ENCODE results near the gene DCAF10.
"Not testable (repeated sequence)": the region's sequence is repeated elsewhere in the genome, so short reads cannot be mapped to it uniquely, and the experiment has no call there.

DCAF10 gene

DNA sequence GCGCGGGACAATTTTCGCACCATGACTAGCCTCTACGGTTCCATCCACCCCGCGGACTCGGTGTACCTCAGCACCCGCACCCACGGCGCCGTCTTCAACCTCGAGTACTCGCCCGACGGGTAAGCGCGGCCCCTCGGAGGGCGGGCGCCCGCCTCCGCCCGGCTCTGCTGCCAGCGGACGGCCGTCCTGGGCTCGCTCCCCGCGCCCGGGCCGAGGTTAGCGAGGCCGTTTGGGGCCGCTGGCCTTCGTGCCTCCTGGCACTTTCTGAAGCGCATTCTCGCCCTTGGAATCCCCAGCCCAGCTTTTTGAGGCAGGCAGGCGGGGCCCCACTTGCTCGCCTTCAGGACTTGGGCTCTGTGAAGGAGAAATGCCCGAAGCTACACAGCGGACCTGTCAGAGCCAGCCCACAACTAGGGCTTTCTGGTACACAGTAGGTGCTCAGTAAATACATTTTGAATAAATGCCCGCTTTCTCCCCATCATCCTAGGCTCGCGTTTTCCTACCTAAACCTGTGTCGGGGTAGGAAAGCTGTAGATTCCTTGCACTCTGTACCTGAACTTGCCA, 772 bp downstream of the DCAF10 start:
- TF ChIP-seq, protein P1, sequence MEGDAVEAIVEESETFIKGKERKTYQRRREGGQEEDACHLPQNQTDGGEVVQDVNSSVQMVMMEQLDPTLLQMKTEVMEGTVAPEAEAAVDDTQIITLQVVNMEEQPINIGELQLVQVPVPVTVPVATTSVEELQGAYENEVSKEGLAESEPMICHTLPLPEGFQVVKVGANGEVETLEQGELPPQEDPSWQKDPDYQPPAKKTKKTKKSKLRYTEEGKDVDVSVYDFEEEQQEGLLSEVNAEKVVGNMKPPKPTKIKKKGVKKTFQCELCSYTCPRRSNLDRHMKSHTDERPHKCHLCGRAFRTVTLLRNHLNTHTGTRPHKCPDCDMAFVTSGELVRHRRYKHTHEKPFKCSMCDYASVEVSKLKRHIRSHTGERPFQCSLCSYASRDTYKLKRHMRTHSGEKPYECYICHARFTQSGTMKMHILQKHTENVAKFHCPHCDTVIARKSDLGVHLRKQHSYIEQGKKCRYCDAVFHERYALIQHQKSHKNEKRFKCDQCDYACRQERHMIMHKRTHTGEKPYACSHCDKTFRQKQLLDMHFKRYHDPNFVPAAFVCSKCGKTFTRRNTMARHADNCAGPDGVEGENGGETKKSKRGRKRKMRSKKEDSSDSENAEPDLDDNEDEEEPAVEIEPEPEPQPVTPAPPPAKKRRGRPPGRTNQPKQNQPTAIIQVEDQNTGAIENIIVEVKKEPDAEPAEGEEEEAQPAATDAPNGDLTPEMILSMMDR (IDR thresholded peaks at IDR 0.05) = no peak
- Histone ChIP-seq H3K27me3 (no peaks in the 10 kb centered on the region), H3K9me3 (no peaks in the 10 kb centered on the region), H3K4me3 (ENCODE audit: low read depth in 1 of 2, low read length in 1 of 2) (peak overlapping the region; percentile 82 to 99), H3K4me1 (ENCODE audit: control insufficient read depth in 1 of 2, insufficient read depth in 1 of 2, low read depth in 1 of 2, low read length in 1 of 2) (peaks cover 63 to 67% of the 10 kb centered on the region in 2 experiments), H3K36me3 (no peaks in the 10 kb centered on the region), H3K27ac (peak overlapping the region; percentile 97)

GRCh38 chr9:37801959-37802711, 1.5 kb downstream of the DCAF10 start:
- H3K27me3 ChIP-seq = no peaks in the 10 kb centered on the region
- peak overlapping the region; percentile 97 for H3K27ac ChIP-seq
- peak overlapping the region; percentile 82 to 99 for H3K4me3 ChIP-seq (ENCODE audit: low read depth in 1 of 2, low read length in 1 of 2)
- TF ChIP-seq, protein P1 (IDR thresholded peaks at IDR 0.05) = no peak
- peaks cover 56 to 59% of the 10 kb centered on the region in 2 experiments for H3K4me1 ChIP-seq (ENCODE audit: control insufficient read depth in 1 of 2, insufficient read depth in 1 of 2, low read depth in 1 of 2, low read length in 1 of 2)
- no peaks in the 10 kb centered on the region for H3K9me3 ChIP-seq
- no peaks in the 10 kb centered on the region for H3K36me3 ChIP-seq

- H3K36me3 ChIP-seq = no peaks in the 10 kb centered on the region
- H3K9me3 ChIP-seq = no peaks in the 10 kb centered on the region
- peaks cover 25% of the 10 kb centered on the region in 2 experiments for H3K4me1 ChIP-seq (ENCODE audit: control insufficient read depth in 1 of 2, insufficient read depth in 1 of 2, low read depth in 1 of 2, low read length in 1 of 2)
- H3K27me3 ChIP-seq = no peaks in the 10 kb centered on the region
- peak overlapping the region; percentile 19 for H3K27ac ChIP-seq
- H3K4me3 ChIP-seq (ENCODE audit: low read depth in 1 of 2, low read length in 1 of 2) = no peak overlapping the region
- TF ChIP-seq, protein P1 (IDR thresholded peaks at IDR 0.05) = no peak
These were observed 5.7 kb downstream of the DCAF10 start for GRCh38 chr9:37806271-37806670.

DNA sequence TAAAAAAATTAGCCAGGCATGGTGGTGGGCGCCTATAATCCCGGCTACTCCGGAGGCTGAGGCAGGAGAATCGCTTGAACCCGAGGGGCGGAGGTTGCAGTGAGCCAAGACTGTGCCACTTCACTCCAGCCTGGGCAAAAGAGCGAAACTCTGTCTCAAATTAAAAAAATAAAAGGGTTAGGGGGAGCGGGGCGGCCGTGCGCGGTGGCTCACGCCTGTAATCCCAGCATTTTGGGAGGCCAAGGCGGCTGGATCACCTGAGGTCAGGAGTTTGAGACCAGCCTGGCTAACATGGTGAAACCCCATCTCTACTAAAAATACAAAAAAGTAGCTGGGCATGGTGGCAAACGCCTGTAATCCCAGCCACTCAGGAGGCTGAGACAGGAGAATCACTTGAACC, 9.1 kb downstream of the DCAF10 start:
- not testable (repeated sequence) for H3K4me3 ChIP-seq (ENCODE audit: low read depth in 1 of 2, low read length in 1 of 2); H3K27me3 ChIP-seq; H3K27ac ChIP-seq; H3K9me3 ChIP-seq; H3K36me3 ChIP-seq
- peaks cover 21 to 22% of the 10 kb centered on the region in 2 experiments for H3K4me1 ChIP-seq (ENCODE audit: control insufficient read depth in 1 of 2, insufficient read depth in 1 of 2, low read depth in 1 of 2, low read length in 1 of 2)

DNA sequence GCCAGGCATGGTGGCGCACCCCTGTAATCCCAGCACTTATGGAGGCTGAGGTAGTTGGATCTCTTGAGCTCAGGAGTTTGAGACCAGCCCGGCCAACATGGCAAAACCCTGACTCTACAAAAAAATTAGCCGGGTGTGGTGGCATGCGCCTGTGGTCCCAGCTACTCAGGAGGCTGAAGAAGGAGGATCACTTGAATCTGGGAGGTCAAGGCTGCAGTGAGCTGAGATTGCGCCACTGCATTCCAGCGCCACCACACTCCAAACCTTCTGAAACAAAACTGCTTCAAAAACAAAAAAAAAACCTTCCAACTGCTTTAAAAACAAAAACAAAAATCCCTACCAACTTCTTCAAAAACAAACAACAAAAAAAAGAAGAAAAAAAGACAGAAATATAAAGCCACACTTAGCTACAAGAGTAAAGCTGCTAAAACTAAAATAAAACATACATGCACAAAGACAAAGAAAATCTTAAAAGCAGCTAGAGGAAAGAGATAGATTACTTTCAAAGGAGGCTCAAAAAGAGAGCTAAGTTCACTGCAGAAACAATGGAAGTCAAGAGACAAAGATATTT, 11.4 kb downstream of the DCAF10 start:
- peak overlapping the region in 1 of 2 experiments; percentile 44 for H3K4me3 ChIP-seq (ENCODE audit: low read depth in 1 of 2, low read length in 1 of 2)
- H3K36me3 ChIP-seq = no peaks in the 10 kb centered on the region
- no peaks in the 10 kb centered on the region for H3K27me3 ChIP-seq
- no peaks in the 10 kb centered on the region for H3K9me3 ChIP-seq
- H3K27ac ChIP-seq = peak overlapping the region; percentile 85
- TF ChIP-seq, protein P1 (IDR thresholded peaks at IDR 0.05) = no peak
- peaks cover 21 to 22% of the 10 kb centered on the region in 2 experiments for H3K4me1 ChIP-seq (ENCODE audit: control insufficient read depth in 1 of 2, insufficient read depth in 1 of 2, low read depth in 1 of 2, low read length in 1 of 2)
